ENCODE measurements around the gene GRIK3.
"Not testable (repeated sequence)": the region's sequence is repeated elsewhere in the genome, so short reads cannot be mapped to it uniquely, and the experiment has no call there.

Gene GRIK3

GRCh38 chr1:36784147-36784859 lies 250.0 kb downstream of the GRIK3 start:
- DNase-seq (ENCODE audit: low spot score): no peak

GRCh38 chr1:36783475-36783874 lies 250.8 kb downstream of the GRIK3 start:
- no peak for DNase-seq (ENCODE audit: low spot score)

GRCh38 chr1:36782785-36783184 lies 251.5 kb downstream of the GRIK3 start:
- no peak for DNase-seq (ENCODE audit: low spot score)

GRCh38 chr1:36782085-36782484 lies 252.2 kb downstream of the GRIK3 start:
- DNase-seq (ENCODE audit: low spot score): no peak

GRCh38 chr1:36781098-36781497 lies 253.2 kb downstream of the GRIK3 start:
- no peak for DNase-seq (ENCODE audit: low spot score)

GRCh38 chr1:36778740-36779139 lies 255.6 kb downstream of the GRIK3 start:
- no peak for DNase-seq (ENCODE audit: low spot score)

GRCh38 chr1:36776948-36777831 lies 257.1 kb downstream of the GRIK3 start:
- no peak for DNase-seq (ENCODE audit: low spot score)

GRCh38 chr1:36776256-36776655 lies 258.1 kb downstream of the GRIK3 start:
- DNase-seq (ENCODE audit: low spot score): no peak

- DNase-seq (ENCODE audit: low spot score): no peak
These were observed 258.6 kb downstream of the GRIK3 start for GRCh38 chr1:36775716-36776115.

GRCh38 chr1:36773827-36774541 lies 260.3 kb downstream of the GRIK3 start:
- no peak for DNase-seq (ENCODE audit: low spot score)

GRCh38 chr1:36772647-36773495 lies 261.4 kb downstream of the GRIK3 start:
- no peak for DNase-seq (ENCODE audit: low spot score)

- no peak for DNase-seq (ENCODE audit: low spot score)
These were observed 262.5 kb downstream of the GRIK3 start for GRCh38 chr1:36771660-36772284.

- no peak for DNase-seq (ENCODE audit: low spot score)
These were observed 263.1 kb downstream of the GRIK3 start for GRCh38 chr1:36771240-36771639.

GRCh38 chr1:36769886-36770830 lies 264.2 kb downstream of the GRIK3 start:
- no peak for DNase-seq (ENCODE audit: low spot score)

- no peak for DNase-seq (ENCODE audit: low spot score)
These were observed 265.7 kb downstream of the GRIK3 start for GRCh38 chr1:36768486-36769178.

- not testable (repeated sequence) for DNase-seq (ENCODE audit: low spot score)
These were observed 266.9 kb downstream of the GRIK3 start for GRCh38 chr1:36767429-36767828.

GRCh38 chr1:36766481-36766880 lies 267.8 kb downstream of the GRIK3 start:
- DNase-seq (ENCODE audit: low spot score): no peak

- no peak for DNase-seq (ENCODE audit: low spot score)
These were observed 268.5 kb downstream of the GRIK3 start for GRCh38 chr1:36765785-36766300.

- DNase-seq (ENCODE audit: low spot score): no peak
These were observed 269.5 kb downstream of the GRIK3 start for GRCh38 chr1:36764798-36765197.

Data from hematopoietic multipotent progenitor cell treated with erythropoietin and hydrocortisone succinate and interleukin-3 and kit ligand, for 17 days (in vitro differentiated cells).